Measurements from ENCODE around the gene MCL1.
"Not testable (repeated sequence)": the region's sequence is repeated elsewhere in the genome, so short reads cannot be mapped to it uniquely, and the experiment has no call there.

Gene MCL1

DNA sequence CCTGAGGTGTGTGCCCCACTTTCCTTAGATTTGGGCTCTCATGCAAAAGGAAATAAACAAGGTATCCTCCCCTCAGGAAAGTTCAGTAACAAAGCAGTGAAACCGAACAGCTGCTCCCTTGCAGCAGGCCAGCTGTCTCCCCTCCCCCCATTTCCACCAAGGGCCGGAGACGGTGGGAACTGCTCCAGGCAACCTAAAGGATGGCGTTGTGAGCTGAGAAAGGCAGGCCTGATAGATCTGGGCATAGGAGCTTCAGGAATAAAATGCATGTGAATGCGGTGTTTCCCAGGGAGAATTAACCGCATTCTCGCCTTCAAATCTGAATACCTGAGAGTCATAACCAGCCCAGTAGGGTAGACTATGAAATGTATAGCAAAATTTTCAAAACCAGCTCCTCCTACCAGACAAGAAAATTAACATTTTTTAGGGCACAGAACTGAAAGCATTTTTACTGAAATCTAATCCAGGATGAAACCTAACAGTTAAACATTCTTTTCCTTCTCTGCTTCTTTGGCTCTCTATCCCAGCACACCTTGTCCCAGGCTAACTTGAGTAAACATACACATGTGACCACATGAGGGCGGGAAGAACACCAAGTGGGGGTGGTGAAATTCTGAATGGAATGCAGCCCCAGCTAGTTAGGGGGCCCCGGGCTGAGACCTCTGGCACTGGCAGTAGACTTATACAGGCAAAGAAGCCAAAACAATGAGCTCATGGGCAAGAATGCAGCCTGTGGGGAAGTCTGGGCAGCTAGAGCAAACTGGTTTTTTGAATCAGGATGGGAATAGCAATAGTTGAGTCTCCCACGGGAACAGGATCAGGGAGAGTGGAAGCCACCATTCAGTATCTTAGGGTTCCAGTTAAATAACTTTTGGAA, 11.5 kb downstream of the MCL1 start:
- TF ChIP-seq, protein P1, sequence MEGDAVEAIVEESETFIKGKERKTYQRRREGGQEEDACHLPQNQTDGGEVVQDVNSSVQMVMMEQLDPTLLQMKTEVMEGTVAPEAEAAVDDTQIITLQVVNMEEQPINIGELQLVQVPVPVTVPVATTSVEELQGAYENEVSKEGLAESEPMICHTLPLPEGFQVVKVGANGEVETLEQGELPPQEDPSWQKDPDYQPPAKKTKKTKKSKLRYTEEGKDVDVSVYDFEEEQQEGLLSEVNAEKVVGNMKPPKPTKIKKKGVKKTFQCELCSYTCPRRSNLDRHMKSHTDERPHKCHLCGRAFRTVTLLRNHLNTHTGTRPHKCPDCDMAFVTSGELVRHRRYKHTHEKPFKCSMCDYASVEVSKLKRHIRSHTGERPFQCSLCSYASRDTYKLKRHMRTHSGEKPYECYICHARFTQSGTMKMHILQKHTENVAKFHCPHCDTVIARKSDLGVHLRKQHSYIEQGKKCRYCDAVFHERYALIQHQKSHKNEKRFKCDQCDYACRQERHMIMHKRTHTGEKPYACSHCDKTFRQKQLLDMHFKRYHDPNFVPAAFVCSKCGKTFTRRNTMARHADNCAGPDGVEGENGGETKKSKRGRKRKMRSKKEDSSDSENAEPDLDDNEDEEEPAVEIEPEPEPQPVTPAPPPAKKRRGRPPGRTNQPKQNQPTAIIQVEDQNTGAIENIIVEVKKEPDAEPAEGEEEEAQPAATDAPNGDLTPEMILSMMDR (IDR thresholded peaks at IDR 0.05; ENCODE audit: extremely low read depth, insufficient read depth, missing control alignments): no peak
- in situ Hi-C loops (cut with MboI; ENCODE audit: low pct_unique_long_range_greater_than_20kb, low sequenced_read_pairs, unreplicated experiment): loop anchor here (10.0 kb wide), 1 partner anchor 47 kb away; no protein-coding TSS in a partner anchor
- peak; percentile 38 for DNase-seq (ENCODE audit: low spot score)

DNA sequence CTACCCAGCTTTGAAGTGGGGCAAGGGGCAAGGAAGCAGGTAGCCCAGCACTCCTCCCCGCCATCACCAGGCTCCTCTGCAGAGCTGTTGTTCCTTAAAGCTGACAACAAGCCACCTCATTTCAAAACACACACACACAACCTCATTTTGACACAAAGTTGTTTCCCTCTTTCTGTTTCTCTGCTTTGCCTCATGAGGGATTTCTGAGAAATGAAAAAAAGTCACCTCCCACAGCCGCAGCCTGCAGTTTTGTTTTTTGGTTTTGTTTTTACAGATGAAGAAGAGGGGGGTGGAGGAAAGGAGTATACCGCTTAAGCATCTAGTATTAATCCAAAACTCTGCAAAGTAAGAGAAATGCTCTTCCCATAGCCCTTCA, 12.1 kb downstream of the MCL1 start:
- TF ChIP-seq, protein P1 (IDR thresholded peaks at IDR 0.05; ENCODE audit: extremely low read depth, insufficient read depth, missing control alignments): no peak
- in situ Hi-C loops (cut with MboI; ENCODE audit: low pct_unique_long_range_greater_than_20kb, low sequenced_read_pairs, unreplicated experiment): loop anchor here (10.0 kb wide), 1 partner anchor 47 kb away; no protein-coding TSS in a partner anchor

DNA sequence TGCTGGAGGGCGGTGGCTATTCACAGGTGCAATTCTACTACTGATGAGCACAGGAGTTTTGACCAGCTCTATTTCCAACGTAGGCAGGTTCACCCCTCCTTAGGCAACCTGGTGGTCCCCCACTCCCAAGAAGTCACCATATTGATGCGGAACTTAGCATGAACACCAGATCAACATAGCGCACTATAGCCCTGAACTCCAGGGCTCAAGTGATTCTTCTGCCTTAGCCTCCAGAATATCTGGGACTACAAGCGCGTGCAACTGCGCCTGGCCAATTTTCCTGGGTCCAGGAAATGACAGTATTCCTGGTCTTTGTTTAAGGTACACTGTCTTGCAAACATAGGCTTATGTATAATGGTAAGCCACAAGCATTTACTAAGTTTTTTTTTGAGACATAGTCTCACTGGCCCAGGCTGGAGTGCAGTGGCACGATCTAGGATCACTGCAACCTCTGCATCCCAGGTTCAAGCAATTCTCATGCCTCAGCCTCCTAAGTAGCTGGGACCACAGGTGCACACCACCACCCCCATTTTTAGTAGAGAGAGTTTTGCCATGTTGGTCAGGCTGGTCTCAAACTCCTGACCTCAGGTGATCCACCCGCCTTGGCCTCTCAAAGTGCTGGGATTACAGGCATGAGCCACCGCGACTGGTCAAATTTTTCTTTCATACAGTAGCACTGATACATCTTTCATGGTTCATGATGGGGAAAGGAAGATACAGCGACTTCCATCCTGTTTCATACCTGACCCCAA, 12.6 kb downstream of the MCL1 start:
- DNase-seq (ENCODE audit: low spot score): no peak
- in situ Hi-C loops (cut with MboI; ENCODE audit: low pct_unique_long_range_greater_than_20kb, low sequenced_read_pairs, unreplicated experiment): loop anchor here (10.0 kb wide), 1 partner anchor 48 kb away; no protein-coding TSS in a partner anchor
- TF ChIP-seq, protein P1 (IDR thresholded peaks at IDR 0.05; ENCODE audit: extremely low read depth, insufficient read depth, missing control alignments): no peak

More for the DNA sequence above, 12.1 kb downstream of the MCL1 start:
- DNase-seq (ENCODE audit: low spot score): peak; percentile 66

DNA sequence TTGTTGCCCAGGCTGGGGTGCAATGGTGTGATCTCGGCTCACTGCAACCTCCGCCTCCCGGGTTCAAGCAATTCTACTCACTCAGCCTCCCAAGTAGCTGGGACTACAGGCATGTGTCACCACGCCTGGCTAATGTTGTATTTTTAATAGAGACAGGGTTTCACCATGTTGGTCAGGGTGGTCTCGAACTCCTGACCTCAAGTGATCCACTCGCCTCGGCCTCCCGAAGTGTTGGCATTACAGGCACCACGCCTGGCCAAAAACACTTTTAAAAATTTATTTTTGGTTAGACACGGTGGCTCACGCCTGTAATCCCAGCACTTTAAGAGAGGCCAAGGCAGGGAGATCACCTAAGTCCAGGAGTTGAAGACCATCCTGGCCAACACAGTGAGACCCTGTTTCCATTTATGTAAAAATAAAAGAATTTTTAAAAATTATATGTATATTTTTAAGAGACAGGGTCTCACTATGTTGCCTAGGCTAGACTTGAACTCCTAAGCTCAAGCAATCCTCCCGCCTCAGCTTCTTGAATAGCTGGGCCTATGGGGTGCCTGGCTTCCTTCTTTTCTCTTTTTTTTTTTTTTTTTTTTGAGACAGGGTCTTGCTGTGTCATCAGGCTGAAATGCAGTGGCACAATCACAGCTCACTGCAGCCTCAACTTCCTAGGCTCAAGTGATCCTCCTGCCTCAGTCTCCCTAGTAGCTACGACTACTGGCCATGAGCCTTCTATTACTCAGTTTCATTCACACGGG, 14.0 kb downstream of the MCL1 start:
- in situ Hi-C loops (cut with MboI; ENCODE audit: low pct_unique_long_range_greater_than_20kb, low sequenced_read_pairs, unreplicated experiment): loop anchor here (10.0 kb wide), 1 partner anchor 49 kb away; no protein-coding TSS in a partner anchor
- not testable (repeated sequence) for DNase-seq (ENCODE audit: low spot score)

DNA sequence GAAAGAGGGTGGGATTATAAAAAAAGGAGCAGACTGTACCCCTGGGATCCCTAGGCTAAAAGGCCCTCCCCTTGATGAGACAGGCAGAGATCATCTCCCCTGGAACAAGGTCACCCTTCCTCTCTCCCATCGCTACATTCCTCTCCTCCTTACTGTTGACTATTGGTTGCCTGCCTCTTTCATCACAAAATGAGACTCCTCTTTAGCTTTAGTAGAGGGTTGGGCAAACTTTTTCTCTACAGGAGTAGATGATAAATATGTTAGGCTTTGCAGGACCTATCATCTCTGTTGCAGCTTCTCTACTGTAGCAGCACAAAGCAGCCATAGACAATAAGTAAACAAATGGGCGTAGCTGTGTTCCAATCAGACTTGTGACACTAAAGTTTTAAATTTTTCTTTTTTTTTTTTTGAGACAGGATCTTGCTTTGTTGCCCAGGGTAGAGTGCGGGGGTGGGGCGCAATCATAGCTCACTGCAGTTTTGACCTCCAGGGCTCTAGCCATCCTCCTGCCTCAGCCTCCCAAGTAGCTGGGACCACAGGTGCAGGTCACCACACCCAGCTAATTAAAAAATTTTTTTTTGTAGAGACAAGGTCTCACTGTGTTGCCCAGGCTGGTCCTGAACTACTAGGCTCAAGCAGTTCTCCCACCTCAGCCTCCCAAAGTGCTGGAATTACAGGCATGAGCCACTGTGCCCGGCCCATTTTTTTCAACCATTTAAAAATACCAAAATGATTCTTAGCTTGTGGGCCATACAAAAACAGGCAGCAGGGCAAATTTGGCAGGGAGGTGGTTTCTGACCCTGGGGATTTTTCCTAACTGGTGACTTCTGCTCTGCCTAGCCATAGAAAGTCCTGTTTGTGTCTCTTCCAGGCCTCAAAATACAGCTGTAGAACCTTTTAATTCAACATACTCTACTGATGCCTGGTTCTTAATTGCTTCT, 15.1 kb downstream of the MCL1 start:
- DNase-seq (ENCODE audit: low spot score): no peak
- TF ChIP-seq, protein P1 (IDR thresholded peaks at IDR 0.05; ENCODE audit: extremely low read depth, insufficient read depth, missing control alignments): no peak
- in situ Hi-C loops (cut with MboI; ENCODE audit: low pct_unique_long_range_greater_than_20kb, low sequenced_read_pairs, unreplicated experiment): loop anchor here (10.0 kb wide), 1 partner anchor 50 kb away; no protein-coding TSS in a partner anchor

DNA sequence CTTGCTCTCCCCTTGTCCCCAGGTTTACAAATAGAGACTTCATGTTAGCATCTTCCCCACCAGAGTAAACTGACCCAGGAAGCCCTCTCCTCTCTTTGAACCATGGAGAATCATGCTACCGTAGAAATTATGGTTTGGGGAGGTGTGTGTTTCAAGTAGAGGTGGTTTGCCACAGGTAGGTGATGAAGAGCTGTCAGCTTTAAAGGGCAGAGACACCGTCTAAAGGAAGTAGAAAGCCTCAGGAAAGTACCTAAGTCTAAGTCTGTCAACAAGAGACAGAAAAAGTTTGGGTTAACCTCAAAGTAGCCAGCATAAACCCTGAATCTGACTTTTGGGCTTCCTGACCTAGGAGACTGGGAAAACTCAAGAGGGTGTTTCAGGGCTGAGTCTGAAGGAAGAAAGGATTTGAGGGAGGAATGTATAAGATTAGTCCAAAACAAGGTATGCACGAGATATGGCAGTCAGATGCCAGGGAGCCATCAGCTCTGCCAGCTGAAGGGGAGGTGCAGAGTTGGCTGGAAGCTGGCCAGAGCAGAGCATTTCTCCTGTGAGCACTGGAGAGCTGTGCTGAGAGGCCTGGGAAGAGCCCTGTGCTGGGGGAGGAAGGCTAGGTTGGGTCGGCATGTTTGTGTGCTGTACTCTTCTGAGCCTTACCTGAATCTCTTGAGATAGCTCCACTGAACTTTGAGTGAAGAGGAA, 15.9 kb downstream of the MCL1 start:
- DNase-seq (ENCODE audit: low spot score): no peak
- in situ Hi-C loops (cut with MboI; ENCODE audit: low pct_unique_long_range_greater_than_20kb, low sequenced_read_pairs, unreplicated experiment): loop anchor here (10.0 kb wide), 1 partner anchor 51 kb away; no protein-coding TSS in a partner anchor
- TF ChIP-seq, protein P1 (IDR thresholded peaks at IDR 0.05; ENCODE audit: extremely low read depth, insufficient read depth, missing control alignments): no peak

All from GM13977 (cell line).